K562 (cell line): ENCODE data around the gene UQCRC2. TPM values are rescaled to one million over a fixed set of nuclear protein-coding genes. Genes with fewer than 3 reads are reported as not detected.

Experiments
- DPF2 ChIP-seq: fragments of 450-650 bp; IDR thresholded peaks from 2 replicates; pipeline ENCODE4 v1.6.1; 2016
- FOXK1 ChIP-seq: sonication (generic); formaldehyde crosslinking; IDR thresholded peaks from 2 replicates; pipeline ENCODE4 v1.8.0; 2022; ENCODE audit warnings: missing genetic modification reagents, mild to moderate bottlenecking, borderline replicate concordance
- GATAD2B ChIP-seq: fragments of 450-650 bp; IDR thresholded peaks from 2 replicates; pipeline ENCODE4 v1.6.1; 2017; ENCODE audit warnings: mild to moderate bottlenecking, borderline replicate concordance
- KDM2B ChIP-seq: fragments of 250-450 bp; sonication (Bioruptor Pico); IDR thresholded peaks from 2 replicates; pipeline ENCODE4 v1.8.0; 2021; ENCODE audit warnings: mild to moderate bottlenecking, moderate library complexity
- KDM5B ChIP-seq: fragments of 200-600 bp; sonication (generic); IDR thresholded peaks from 2 replicates; pipeline ENCODE4 v1.6.1; 2012; ENCODE audit warnings: low read depth, mild to moderate bottlenecking, moderate library complexity, low read length, control low read depth, inconsistent platforms; ENCODE audit not compliant: insufficient replicate concordance
- REST ChIP-seq, 2 experiments: fragments of 450-650 bp; formaldehyde crosslinking in 1 of 2; IDR thresholded peaks; 2 replicates each; pipeline versions ENCODE4 v1.4.0 to v1.6.1; 2014 to 2020; ENCODE audit warnings: mild to moderate bottlenecking in 2 of 2, borderline replicate concordance in 1 of 2, low read depth in 1 of 2
- TAF9B ChIP-seq: fragments of 450-650 bp; IDR thresholded peaks from 2 replicates; pipeline ENCODE4 v1.6.1; 2018; ENCODE audit warnings: mild to moderate bottlenecking; ENCODE audit not compliant: partially characterized antibody
- U2AF2 ChIP-seq: fragments of 200-400 bp; formaldehyde crosslinking; optimal IDR thresholded peaks from 2 replicates; pipeline ENCODE3; 2017; ENCODE audit warnings: low read depth, mild to moderate bottlenecking, low read length
- ZBTB12 ChIP-seq: fragments of 250-450 bp; sonication (Bioruptor Pico); IDR thresholded peaks from 2 replicates; pipeline ENCODE4 v1.4.0; 2020
- ZBTB2 ChIP-seq: fragments of 450-650 bp; IDR thresholded peaks from 2 replicates; pipeline ENCODE4 v1.6.1; 2016; ENCODE audit warnings: antibody characterized with exemption
- ZHX1 ChIP-seq: fragments of 150-350 bp; conservative IDR thresholded peaks from 2 replicates; pipeline ENCODE4 v1.6.1; 2014; ENCODE audit warnings: low read length
- ZNF431 ChIP-seq: sonication (generic); formaldehyde crosslinking; IDR thresholded peaks from 2 replicates; pipeline ENCODE4 v1.8.0; 2022; ENCODE audit warnings: mild to moderate bottlenecking, missing genetic modification reagents
- ZNF717 ChIP-seq: fragments of 250-450 bp; sonication (Bioruptor Pico); IDR thresholded peaks from 2 replicates; pipeline ENCODE4 v1.5.0; 2021
- ZNF766 ChIP-seq: fragments of 200-800 bp; sonication (Bioruptor generic); conservative IDR thresholded peaks from 2 replicates; pipeline ENCODE4 v1.6.1; 2016; ENCODE audit warnings: missing genetic modification characterization, missing compliant biosample characterization
- polyA plus RNA-seq, 8 experiments: library from polyadenylated mRNA; depleted of rRNA in 4 of 8; stranded (reverse) in 5 of 8; unstranded in 3 of 8; fragments of >200 nt; fragmentation: Nextera tagmentation in 2 of 8; fragmentation: Illumina TruSeq in 1 of 8; extraction: Ambion mirVana in 2 of 8; extraction: Trizol in 1 of 8; gene quantifications; 2 replicates each; pipeline versions ENCODE4 v1.2.1 to v1.2.3, GENCODE V29; 2011 to 2014; ENCODE audit warnings: inconsistent platforms in 1 of 8, missing spikeins in 1 of 8
- total RNA-seq, 7 experiments: library from RNA; depleted of rRNA in 6 of 7; stranded (reverse); fragments of >200 nt in 6 of 7; fragmentation: Illumina TruSeq in 2 of 7; extraction: Trizol in 2 of 7; gene quantifications; 2 replicates each; pipeline versions ENCODE4 v1.2.1 to v1.2.3, GENCODE V29; 2011 to 2021; ENCODE audit warnings: low replicate concordance in 1 of 7

Gene UQCRC2
- total and polyA plus RNA-seq, 9 of the 15 experiments (the other 6 are each of a cell fraction or from before 2014, with no cell fraction given): 177 to 516 (median 319) TPM

- TF ChIP-seq REST (IDR thresholded peaks at IDR 0.05; ENCODE audit: borderline replicate concordance) (peak; percentile 66), REST (CRISPR knock-in tag; IDR thresholded peaks at IDR 0.05; ENCODE audit: low read depth) (no peak), ZNF431 (CRISPR knock-in tag) (peak; percentile 62; the same call in 1 of the 2 replicates), U2AF2 (no peak), ZNF766 (CRISPR knock-in tag) (no peak), ZNF717 (CRISPR knock-in tag) (no peak), TAF9B (no peak), ZBTB12 (no peak), ZBTB2 (peak; percentile 41; the same call in 1 of the 2 replicates), GATAD2B (0 out of 2 replicates have a peak, but pooled peaks have one; percentile 23), ZHX1 (no peak), DPF2 (no peak), FOXK1 (CRISPR knock-in tag) (no peak), KDM2B (CRISPR knock-in tag) (no peak), KDM5B (peak; percentile 2)
Measured at GRCh38 chr16:21952040-21952792, 945 bp upstream of the UQCRC2 start (continued).
